GM19395 (cell line): ENCODE measurements around the gene CANT1.

Experiments
- ATAC-seq: cut with Tn5 transposase; IDR thresholded peaks from one replicate; pipeline ENCODE4 v1.9.1; 2021; ENCODE audit warnings: mild to moderate bottlenecking, moderate library complexity; ENCODE audit not compliant: unreplicated experiment

Gene CANT1

GRCh38 chr17:78997231-78997741, 12.3 kb downstream of the CANT1 start:
- no peak for ATAC-seq

- no peak for ATAC-seq
Observed at GRCh38 chr17:78996781-78997201, 12.8 kb downstream of the CANT1 start.

DNA sequence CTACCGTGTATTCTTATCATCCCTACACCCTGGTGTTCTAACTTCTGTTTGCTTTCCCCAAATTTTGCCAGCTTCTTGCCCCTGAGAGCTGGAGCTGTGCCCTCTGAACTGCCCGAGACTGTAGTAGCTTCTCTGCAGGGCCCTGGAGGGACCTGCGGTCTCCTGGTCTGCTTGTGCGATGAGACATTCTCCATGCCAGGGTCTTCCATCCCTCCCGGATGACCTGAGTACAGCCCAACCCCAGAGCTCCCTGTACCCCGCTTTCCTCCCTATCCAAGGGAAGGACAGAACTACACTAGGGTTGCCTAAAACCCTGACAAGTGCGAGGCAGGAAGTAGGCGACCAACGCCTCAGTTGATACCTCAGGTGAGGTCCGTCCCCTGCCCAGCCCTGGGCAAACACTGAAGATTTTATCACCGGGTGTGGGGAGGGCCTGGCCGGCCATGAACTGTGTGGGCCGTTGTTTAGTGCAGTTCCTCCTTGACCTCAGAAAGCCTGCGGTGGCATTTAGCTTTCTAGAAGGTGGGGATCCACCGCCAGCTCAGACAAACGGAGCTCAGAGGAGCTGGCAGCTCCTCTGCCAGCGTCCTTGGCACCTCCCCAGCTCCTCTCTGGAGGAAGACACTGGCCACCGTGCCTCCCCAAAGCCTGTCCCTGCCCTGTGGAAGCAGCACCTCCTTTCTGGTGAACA, 13.7 kb downstream of the CANT1 start:
- no peak for ATAC-seq

GRCh38 chr17:78995022-78995760, 14.4 kb downstream of the CANT1 start:
- ATAC-seq: no peak

DNA sequence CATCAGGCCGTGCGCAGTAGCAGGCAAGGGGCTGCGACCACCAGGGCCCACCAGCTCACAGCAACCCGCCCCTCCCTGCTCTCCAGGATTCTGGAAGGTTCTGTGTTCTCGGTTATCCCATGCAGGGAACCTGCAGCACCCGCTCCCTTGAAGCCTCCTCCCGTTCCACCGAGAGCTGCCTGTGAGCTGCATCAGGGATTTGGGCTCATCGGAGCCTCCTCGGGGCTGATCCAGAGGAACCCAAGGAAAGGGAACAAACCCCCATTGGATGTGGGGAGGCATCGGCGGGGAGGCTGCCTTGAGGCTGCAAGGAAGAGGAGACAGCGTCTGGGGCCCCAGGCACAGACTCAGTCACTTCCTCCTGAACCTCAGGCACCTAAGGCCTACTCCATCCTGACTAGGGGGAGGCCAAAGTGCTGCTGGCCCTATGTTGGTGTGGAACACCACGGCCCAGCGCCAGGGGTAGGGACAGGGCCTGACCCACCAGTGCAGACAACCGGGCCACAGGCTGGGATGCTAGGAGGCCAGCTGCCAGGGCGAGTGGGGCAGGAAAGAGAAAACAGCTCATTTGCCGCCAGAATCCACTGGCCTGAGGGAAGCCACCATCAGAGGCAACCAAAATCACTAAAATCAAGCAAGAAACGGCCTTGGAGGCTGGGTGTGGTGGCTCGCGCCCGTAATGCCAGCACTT, 15.4 kb downstream of the CANT1 start:
- no peak for ATAC-seq

DNA sequence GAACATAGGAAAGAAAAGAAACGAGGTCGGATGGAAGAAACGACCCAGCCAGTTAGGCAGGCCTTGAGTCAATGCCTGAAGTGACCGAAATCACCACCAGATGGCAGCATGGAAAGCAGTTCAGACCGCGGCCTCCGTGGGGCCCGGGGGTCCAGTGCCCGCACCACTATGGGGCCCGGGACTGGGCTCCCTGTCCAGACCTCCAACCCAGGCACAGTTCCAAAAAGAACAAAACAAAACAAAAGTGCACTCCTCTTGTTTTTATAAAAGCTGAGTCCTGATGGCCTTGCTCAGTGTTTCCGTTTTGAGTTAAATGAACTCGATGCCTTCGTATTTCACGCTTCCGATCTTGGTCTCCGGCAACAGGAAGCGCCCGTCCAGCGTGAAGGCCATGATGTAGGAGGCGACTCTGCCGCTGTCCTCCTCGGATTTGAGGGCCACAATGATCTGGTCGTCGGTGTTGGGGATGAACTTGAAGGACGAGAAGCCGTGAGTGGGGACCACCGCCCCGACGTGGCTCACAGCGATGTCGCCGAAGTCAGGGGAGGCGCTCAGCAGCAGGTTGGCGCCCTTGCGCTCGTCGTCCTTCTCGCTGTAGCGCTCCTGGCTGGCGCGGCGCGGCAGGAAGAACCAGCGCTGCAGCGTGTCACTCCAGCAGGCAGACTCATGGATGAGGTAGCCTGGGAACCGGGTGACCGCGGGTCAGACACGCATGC, 16.2 kb downstream of the CANT1 start:
- ATAC-seq: no peak

DNA sequence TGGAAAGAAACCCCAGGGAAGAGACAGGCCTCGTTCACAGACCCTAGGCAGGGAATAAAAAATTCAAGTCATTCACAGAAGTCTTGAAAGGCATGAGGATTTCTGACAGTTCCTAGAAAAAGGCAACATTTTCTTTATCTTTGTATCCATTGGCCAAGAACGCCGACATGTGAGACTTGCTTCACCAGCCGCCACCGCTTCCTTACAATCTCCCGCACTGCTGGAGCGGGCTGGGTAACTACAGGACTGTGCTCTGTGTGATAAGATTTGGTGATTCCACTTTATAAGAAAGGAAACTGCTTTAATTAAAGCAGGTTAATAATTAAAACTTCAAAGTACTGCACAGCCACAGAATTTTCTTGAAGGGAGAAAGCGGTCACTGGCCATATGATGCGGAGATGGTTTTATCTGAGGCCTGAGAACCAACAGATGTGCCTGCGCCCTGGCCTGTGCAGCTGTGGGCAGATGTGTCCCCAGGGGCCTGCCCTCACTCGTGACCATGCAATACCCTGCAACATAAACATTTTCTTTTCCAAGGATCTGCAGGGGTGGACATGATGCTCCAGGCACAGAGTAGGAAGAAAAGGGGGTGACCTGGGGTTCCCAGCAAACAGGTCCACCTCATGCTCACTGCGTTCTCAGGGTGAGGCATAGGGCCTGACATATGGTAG, 16.9 kb downstream of the CANT1 start:
- no peak for ATAC-seq

GRCh38 chr17:78991906-78992532, 17.5 kb downstream of the CANT1 start:
- no peak for ATAC-seq

GRCh38 chr17:78991017-78991738, 18.4 kb downstream of the CANT1 start:
- no peak for ATAC-seq

GRCh38 chr17:78990349-78991016, 19.1 kb downstream of the CANT1 start:
- ATAC-seq: no peak

DNA sequence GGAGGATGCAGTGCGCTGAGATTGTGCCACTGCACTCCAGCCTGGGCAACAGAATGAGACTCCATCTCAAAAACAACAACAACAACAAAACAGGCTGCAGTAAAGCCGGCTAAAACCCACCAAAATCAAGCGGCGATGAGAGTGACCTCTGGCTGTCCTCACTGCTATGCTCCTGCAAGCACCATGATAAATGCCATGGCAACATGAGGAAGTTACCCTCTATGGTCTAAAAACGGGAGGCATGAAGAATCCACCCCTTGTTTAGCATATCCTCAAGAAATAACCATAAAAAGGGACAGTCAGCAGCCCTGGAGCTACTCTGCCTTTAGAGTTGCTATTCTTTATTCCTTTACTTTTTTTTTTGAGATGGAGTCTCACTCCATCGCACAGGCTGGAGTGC, 21.4 kb downstream of the CANT1 start:
- no peak for ATAC-seq

- ATAC-seq: no peak
Observed at GRCh38 chr17:78986649-78987328, 22.8 kb downstream of the CANT1 start.

- no peak for ATAC-seq
Observed at GRCh38 chr17:78986048-78986648, 23.4 kb downstream of the CANT1 start.

- no peak for ATAC-seq
Observed at GRCh38 chr17:78985395-78985794, 24.2 kb downstream of the CANT1 start.

DNA sequence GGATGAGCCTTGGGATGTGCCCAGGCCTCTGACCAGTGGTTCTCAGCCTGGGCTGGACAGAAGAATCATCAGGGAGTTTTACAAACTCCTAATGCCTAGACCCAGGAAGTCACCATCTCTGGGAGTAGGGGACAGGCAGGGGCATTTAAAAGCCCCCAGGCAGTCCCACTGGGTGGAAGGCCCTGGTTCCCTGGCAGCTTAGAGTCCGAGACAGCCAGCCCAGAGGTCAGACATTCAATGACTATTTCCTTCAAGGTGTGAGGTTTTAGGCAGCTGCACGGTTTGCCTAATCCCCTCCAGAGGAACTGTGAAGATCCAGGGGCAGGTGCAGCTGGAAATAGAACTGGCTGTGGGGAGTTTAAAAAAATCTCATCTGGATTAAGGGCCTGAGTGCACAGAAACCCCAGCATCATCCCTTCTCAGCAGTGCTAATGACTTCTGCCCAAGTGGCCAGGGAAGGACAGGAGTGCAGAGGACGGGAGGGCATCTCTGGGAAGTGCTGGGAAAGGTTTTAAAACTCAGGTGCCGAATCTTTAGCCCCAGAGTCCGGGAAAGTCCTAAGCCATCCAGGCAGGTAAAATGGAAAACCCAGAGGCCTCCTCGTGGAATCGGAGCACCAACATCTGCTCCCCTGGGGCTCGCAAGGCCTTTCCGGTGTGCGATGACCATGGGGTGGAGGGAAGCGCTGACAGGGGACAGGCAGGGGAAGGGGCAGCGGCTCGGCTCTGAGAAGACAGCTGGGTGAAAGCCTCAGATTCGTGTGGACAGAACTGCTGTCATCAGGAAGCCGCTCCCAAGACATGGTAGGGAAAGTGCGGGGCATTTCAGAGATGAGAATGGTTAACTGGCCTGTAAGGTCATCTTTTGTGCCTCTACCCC, 28.3 kb downstream of the CANT1 start:
- ATAC-seq: no peak

GRCh38 chr17:78980624-78980972, 29.0 kb downstream of the CANT1 start:
- no peak for ATAC-seq
